Tibial nerve (tissue), 4 donors: ENCODE measurements around the gene LSMEM2. TPM values are rescaled to one million over a fixed set of nuclear protein-coding genes. Genes with fewer than 3 reads are reported as not detected.

Source experiments
- DNase-seq, 2 donors: peaks; one replicate each; pipeline ENCODE4 v3.0.0-alpha.2; 2019; ENCODE audit warnings: low spot score in 2 of 2
- H3K27ac ChIP-seq, 4 donors: fragments of 200-600 bp; sonication (generic) in 3 of 4; one replicate each; pipeline ENCODE4 v1.5.1; 2017 to 2019; ENCODE audit warnings: mild to moderate bottlenecking in 1 of 4
- H3K27me3 ChIP-seq, 2 donors: fragments of 200-600 bp; sonication (generic) in 1 of 2; one replicate each; pipeline versions ENCODE4 v1.5.1 to v1.6.0; 2017 to 2019
- H3K36me3 ChIP-seq, 3 donors: fragments of 200-600 bp; sonication (generic); one replicate each; pipeline ENCODE4 v1.5.1; 2018 to 2019
- H3K4me1 ChIP-seq, 4 donors: fragments of 200-600 bp; sonication (generic) in 3 of 4; one replicate each; pipeline ENCODE4 v1.5.1; 2017 to 2019
- H3K4me3 ChIP-seq, 4 donors: fragments of 200-600 bp; sonication (generic) in 3 of 4; one replicate each; pipeline ENCODE4 v1.5.1; 2017 to 2019; ENCODE audit warnings: mild to moderate bottlenecking in 1 of 4, moderate library complexity in 1 of 4
- H3K9me3 ChIP-seq, 4 donors: fragments of 200-600 bp; sonication (generic) in 3 of 4; one replicate each; pipeline ENCODE4 v1.5.1; 2017 to 2019
- EP300 ChIP-seq, 2 donors: sonication (generic); formaldehyde crosslinking; IDR thresholded peaks; one replicate each; pipeline ENCODE4 v1.6.1; 2017; ENCODE audit warnings: antibody characterized with exemption in 2 of 2, mild to moderate bottlenecking in 1 of 2
- POLR2A ChIP-seq, 2 donors: fragments of 450-650 bp; IDR thresholded peaks; one replicate each; pipeline ENCODE4 v1.6.1; 2017; ENCODE audit warnings: antibody characterized with exemption in 2 of 2, mild to moderate bottlenecking in 2 of 2, moderate library complexity in 2 of 2
- WGBS, 2 donors: methylation state at CpG; one replicate each; pipeline ENCODE4 v1.1.5; 2018; 5-methylcytosine and 5-hydroxymethylcytosine counted together
- total RNA-seq, 4 donors: library from RNA; depleted of rRNA; stranded (reverse); fragments of >200 nt; gene quantifications; one replicate each; pipeline ENCODE4 v1.1.0, GENCODE V29; 2016
- TF ChIP-seq, protein P1 (sequence below), 5 experiments: fragments of 200-600 bp in 3 of 5; fragments of 450-650 bp in 2 of 5; sonication (generic) in 3 of 5; IDR thresholded peaks; one replicate each; pipeline ENCODE4 v1.5.1; 2016 to 2019; ENCODE audit warnings: antibody characterized with exemption in 5 of 5, mild to moderate bottlenecking in 3 of 5, moderate library complexity in 2 of 5

Gene LSMEM2
- total RNA-seq, 4 donors from 2014 or later = 2.0 to 3.1 (median 2.5) TPM

DNA sequence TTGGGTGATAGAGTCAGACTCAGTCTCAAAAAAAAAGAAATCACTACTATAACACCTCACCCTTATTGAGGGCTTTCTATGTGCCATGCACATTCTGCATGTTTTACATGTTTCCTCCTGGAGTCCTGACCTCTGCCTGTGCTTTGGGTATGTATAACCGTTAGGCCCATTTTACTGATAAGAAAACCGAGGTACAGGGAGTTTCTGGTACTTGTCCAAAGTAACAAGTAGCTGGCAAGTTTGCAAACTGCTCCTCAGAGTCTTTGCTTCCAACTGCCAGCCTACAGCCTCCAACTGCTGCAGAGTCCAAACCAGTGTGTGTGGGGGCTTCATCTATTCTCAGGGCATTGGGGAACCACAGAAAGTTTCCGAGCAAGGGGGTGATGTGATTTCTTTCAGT lies 46.6 kb upstream of the LSMEM2 start:
- Histone ChIP-seq H3K27me3 (no peaks in the 10 kb centered on the region), H3K4me3 (no peak overlapping the region), H3K9me3 (no peaks in the 10 kb centered on the region), H3K4me1 (peaks cover 0 to 30% (median 15%) of the 10 kb centered on the region in 4 donors), H3K27ac (no peak overlapping the region), H3K36me3 (no peaks in the 10 kb centered on the region)
- TF ChIP-seq, protein P1, sequence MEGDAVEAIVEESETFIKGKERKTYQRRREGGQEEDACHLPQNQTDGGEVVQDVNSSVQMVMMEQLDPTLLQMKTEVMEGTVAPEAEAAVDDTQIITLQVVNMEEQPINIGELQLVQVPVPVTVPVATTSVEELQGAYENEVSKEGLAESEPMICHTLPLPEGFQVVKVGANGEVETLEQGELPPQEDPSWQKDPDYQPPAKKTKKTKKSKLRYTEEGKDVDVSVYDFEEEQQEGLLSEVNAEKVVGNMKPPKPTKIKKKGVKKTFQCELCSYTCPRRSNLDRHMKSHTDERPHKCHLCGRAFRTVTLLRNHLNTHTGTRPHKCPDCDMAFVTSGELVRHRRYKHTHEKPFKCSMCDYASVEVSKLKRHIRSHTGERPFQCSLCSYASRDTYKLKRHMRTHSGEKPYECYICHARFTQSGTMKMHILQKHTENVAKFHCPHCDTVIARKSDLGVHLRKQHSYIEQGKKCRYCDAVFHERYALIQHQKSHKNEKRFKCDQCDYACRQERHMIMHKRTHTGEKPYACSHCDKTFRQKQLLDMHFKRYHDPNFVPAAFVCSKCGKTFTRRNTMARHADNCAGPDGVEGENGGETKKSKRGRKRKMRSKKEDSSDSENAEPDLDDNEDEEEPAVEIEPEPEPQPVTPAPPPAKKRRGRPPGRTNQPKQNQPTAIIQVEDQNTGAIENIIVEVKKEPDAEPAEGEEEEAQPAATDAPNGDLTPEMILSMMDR (IDR thresholded peaks at IDR 0.05) = no peak
- TF ChIP-seq POLR2A (IDR thresholded peaks at IDR 0.05) (no peak), EP300 (IDR thresholded peaks at IDR 0.05) (no peak)
- 81 to 87% methylated on average over 3 of the region's 3 CpGs for WGBS, 2 donors
- no peak for DNase-seq

DNA sequence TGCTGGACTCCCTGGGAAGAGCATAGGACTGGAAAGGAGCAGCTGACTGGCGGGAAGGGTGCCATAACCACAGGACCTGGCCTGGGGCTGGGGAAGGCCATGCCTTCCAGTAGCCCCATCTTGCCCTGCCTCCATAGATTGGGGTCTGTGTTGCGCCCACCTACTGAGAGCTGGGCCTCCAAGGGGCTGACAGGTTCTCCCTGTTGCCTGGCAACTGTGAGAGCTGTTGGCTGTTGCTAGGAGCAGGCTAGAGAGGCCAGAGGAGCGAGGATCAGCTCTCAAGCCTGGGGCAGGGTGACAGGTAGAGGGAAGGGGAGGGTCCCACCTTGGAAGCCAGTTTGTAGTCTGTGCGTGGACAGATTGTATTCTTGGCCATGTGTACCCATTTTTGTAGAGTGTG lies 45.7 kb upstream of the LSMEM2 start:
- no peak for DNase-seq
- Histone ChIP-seq H3K27me3 (no peaks in the 10 kb centered on the region), H3K27ac (no peak overlapping the region), H3K9me3 (no peaks in the 10 kb centered on the region), H3K4me3 (no peak overlapping the region), H3K36me3 (no peaks in the 10 kb centered on the region), H3K4me1 (peaks cover 0 to 25% (median 12%) of the 10 kb centered on the region in 4 donors)
- WGBS, 2 donors = 78 to 94% methylated on average over 2 to 4 of the region's 4 CpGs
- TF ChIP-seq EP300 (IDR thresholded peaks at IDR 0.05) = no peak
- TF ChIP-seq POLR2A (IDR thresholded peaks at IDR 0.05) = no peak
- TF ChIP-seq, protein P1 (IDR thresholded peaks at IDR 0.05) = no peak

DNA sequence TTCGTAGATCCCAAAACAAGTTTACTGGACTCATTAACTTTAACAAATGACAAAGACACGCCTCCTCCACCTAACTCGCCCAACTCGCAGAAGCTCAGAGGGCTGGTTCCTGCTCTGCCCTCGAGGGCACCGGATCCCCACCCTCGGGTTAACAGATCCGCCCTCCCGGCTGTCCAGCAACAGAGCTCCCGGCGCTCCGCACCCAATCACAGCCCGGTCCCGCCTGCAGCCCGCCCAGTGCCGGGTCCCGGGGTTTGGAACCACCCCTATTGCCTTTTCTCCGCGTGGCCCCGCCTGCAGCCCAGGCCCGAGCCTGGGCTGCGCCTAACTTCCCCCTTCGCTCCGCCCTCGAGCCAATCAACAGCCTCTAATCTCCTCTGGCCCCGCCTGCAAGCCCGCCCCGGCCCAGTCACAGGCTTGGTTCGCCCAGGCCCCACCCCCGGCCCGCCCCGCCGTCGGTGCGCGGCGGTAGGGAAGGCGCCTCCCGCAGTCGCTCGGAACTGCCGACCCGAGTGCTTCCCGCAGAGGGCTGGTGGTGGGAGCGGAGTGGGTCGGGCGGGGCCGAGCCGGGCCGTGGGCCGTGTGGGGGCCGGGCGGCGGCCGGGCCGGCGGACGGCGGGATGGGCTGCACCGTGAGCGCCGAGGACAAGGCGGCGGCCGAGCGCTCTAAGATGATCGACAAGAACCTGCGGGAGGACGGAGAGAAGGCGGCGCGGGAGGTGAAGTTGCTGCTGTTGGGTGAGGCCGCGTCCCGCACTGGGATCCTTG lies 43.0 kb upstream of the LSMEM2 start, which contains the start of gene GNAI2:
Gene GNAI2 (plus strand): TSS at position 489 of the 768 bp plus-strand sequence. CDS start 132 bp downstream, at position 621.
- Histone ChIP-seq H3K9me3 (no peaks in the 10 kb centered on the region), H3K27me3 (no peaks in the 10 kb centered on the region), H3K4me3 (peak within 1 kb of the TSS; percentile 77 to 91 (median 80)), H3K4me1 (peaks cover 0 to 42% (median 38%) of the 10 kb centered on the region in 4 donors), H3K27ac (peak within 1 kb of the TSS; percentile 75 to 96 (median 92)), H3K36me3 (peaks cover 0 to 10% (median 0%) of the 10 kb centered on the region in 3 donors)
- peak; percentile 96 to 98 for DNase-seq
- TF ChIP-seq, protein P1 (IDR thresholded peaks at IDR 0.05) = peak in 1 of 5 experiments; percentile 45
- TF ChIP-seq POLR2A (IDR thresholded peaks at IDR 0.05) (peak; percentile 88 to 95), EP300 (IDR thresholded peaks at IDR 0.05) (peak; percentile 84 to 94)
- 0 to 1% methylated on average over 34 to 59 of the region's 75 CpGs for WGBS, 2 donors

DNA sequence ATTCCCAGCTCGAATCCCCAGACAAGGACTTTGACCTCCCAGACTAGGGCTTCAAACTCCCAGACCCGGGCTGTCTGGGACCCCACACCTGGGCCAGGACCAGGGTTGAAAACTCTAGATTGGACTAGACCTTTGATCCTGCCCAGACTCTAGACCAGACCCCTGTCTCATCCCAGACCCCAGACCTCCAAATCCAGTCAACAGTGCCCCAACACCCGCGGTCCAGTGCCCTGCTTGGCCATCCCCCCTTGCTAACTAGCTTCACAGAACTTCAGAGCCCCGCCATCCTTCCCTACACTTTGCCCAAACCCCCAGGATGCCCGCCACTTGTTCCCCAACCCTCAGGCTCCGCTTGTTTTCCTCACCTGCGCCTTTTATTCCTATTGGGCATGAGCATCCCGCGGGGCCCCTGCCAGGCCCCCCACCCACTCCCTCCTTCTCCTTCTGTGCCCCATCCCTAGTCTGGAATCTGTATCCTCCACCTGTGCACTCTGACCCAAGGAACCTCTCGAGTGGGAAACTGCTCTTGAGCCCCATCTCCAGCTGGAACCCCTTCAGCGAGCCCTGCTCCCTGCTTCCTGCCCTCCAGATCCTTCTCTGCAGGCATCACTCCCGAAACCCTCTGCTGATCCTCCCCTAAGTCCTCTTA lies 42.3 kb upstream of the LSMEM2 start:
- H3K4me3 ChIP-seq = peak overlapping the region; percentile 77 to 91 (median 80)
- WGBS, 2 donors = 0 to 1% methylated on average over 13 of the region's 13 CpGs

More for the DNA sequence above, 42.3 kb upstream of the LSMEM2 start:
- DNase-seq = no peak
- Histone ChIP-seq H3K4me1 (peaks cover 0 to 49% (median 45%) of the 10 kb centered on the region in 4 donors), H3K27ac (peak overlapping the region; percentile 75 to 96 (median 88)), H3K9me3 (no peaks in the 10 kb centered on the region), H3K27me3 (no peaks in the 10 kb centered on the region), H3K36me3 (peaks cover 0 to 10% (median 0%) of the 10 kb centered on the region in 3 donors)
- no peak for TF ChIP-seq EP300 (IDR thresholded peaks at IDR 0.05)
- no peak for TF ChIP-seq POLR2A (IDR thresholded peaks at IDR 0.05)
- TF ChIP-seq, protein P1 (IDR thresholded peaks at IDR 0.05) = no peak
